PC-3 (cell line): ENCODE data around the gene NCKIPSD. TPM values are rescaled to one million over a fixed set of nuclear protein-coding genes. Genes with fewer than 3 reads are reported as not detected.

ENCODE experiments used
- ATAC-seq: fragments of 200-7000 bp; cut with Tn5 transposase; 2 replicates; pipeline ENCODE4 v1.9.1; 2020; ENCODE audit warnings: mild to moderate bottlenecking, moderate library complexity
- BruUV-seq: library from RNA; stranded (reverse); fragments of 400-500 nt; replicated peaks from 2 replicates; lab custom pipeline; 2021; lab: Mats Ljungman, UMichigan
- CTCF ChIA-PET: fragments of 300-600 bp; sonication (Branson Sonifier 250); formaldehyde crosslinking; loops from one replicate; lab custom pipeline; 2022; ENCODE audit warnings: antibody characterized with exemption; lab: Charles Lee
- POLR2A ChIA-PET: fragments of 300-600 bp; sonication (Branson Sonifier 250); formaldehyde crosslinking; loops from one replicate; lab custom pipeline; 2022; ENCODE audit warnings: antibody characterized with exemption; ENCODE audit not compliant: unreplicated experiment; lab: Charles Lee
- DNase-seq: peaks from one replicate; pipeline ENCODE4 v3.0.0-alpha.2; 2015
- H2AFZ ChIP-seq: fragments of 300-600 bp; sonication (generic); 2 replicates; pipeline ENCODE4 v1.6.0; 2016; ENCODE audit warnings: antibody characterized with exemption, low read length
- H3F3A ChIP-seq: fragments of 300-600 bp; sonication (generic); one replicate; pipeline ENCODE4 v1.6.0; 2017; ENCODE audit warnings: antibody characterized with exemption, low read length, control low read depth, mild to moderate bottlenecking; ENCODE audit not compliant: unreplicated experiment
- H3K27ac ChIP-seq: fragments of 300-600 bp; sonication (generic); 2 replicates; pipeline ENCODE4 v1.5.1; 2016; ENCODE audit warnings: mild to moderate bottlenecking, low read length
- H3K27me3 ChIP-seq: fragments of 300-600 bp; sonication (generic); 2 replicates; pipeline ENCODE4 v1.6.1; 2016; ENCODE audit warnings: low read length, mixed read lengths
- H3K36me3 ChIP-seq: fragments of 300-600 bp; sonication (generic); 2 replicates; pipeline ENCODE4 v1.6.1; 2016; ENCODE audit warnings: low read depth, mixed run types, low read length, mixed read lengths
- H3K4me1 ChIP-seq: fragments of 300-600 bp; sonication (generic); 2 replicates; pipeline ENCODE4 v1.5.1; 2016; ENCODE audit warnings: low read length; ENCODE audit not compliant: insufficient read depth
- H3K4me2 ChIP-seq: fragments of 300-600 bp; sonication (generic); 2 replicates; pipeline ENCODE4 v1.6.0; 2016; ENCODE audit warnings: low read length
- H3K4me3 ChIP-seq: fragments of 300-600 bp; sonication (generic); 2 replicates; pipeline ENCODE4 v1.5.1; 2016; ENCODE audit warnings: mild to moderate bottlenecking, low read length, mixed read lengths
- H3K79me2 ChIP-seq: fragments of 300-600 bp; sonication (generic); 2 replicates; pipeline ENCODE4 v1.6.1; 2017; ENCODE audit warnings: low read length, mixed read lengths
- H3K9ac ChIP-seq: fragments of 300-600 bp; sonication (generic); 2 replicates; pipeline ENCODE4 v1.6.0; 2016; ENCODE audit warnings: mild to moderate bottlenecking, low read length
- H3K9me2 ChIP-seq: fragments of 300-600 bp; sonication (generic); replicated peaks from 2 replicates; pipeline ENCODE4 v1.6.1; 2016; ENCODE audit warnings: mixed run types, low read length, mixed read lengths
- H3K9me3 ChIP-seq: fragments of 300-600 bp; sonication (generic); 2 replicates; pipeline ENCODE4 v1.6.1; 2016; ENCODE audit warnings: low read length, mixed read lengths
- H4K20me1 ChIP-seq: fragments of 300-600 bp; sonication (generic); 2 replicates; pipeline ENCODE4 v1.6.1; 2016; ENCODE audit warnings: low read length, mixed read lengths
- CTCF ChIP-seq: fragments of 300-600 bp; sonication (generic); conservative IDR thresholded peaks from 2 replicates; pipeline ENCODE4 v1.5.1; 2017; ENCODE audit warnings: antibody characterized with exemption, low read depth, mild to moderate bottlenecking, low read length
- EZH2 ChIP-seq: fragments of 300-600 bp; sonication (generic); IDR thresholded peaks from one replicate; pipeline ENCODE4 v1.6.1; 2017; ENCODE audit warnings: antibody characterized with exemption, mild to moderate bottlenecking, low read length; ENCODE audit not compliant: unreplicated experiment
- EZH2phosphoT487 ChIP-seq: fragments of 300-600 bp; sonication (generic); IDR thresholded peaks from 2 replicates; pipeline ENCODE4 v1.6.1; 2018; ENCODE audit warnings: mild to moderate bottlenecking, antibody characterized with exemption, low read length, borderline replicate concordance
- intact Hi-C: fragments of 100-400 bp; cut with micrococcal nuclease; formaldehyde crosslinking; loops from 2 replicates; pipeline ENCODE4 v1.9.0; 2023
- total RNA-seq: library from RNA; depleted of rRNA; stranded (reverse); fragments of >200 nt; gene quantifications from 2 replicates; pipeline ENCODE4 v1.2.3, GENCODE V29; 2014

NCKIPSD gene
- total RNA-seq, 1 experiment from 2014 or later = 66.8 TPM

GRCh38 chr3:48700731-48701405, 15.2 kb upstream of the NCKIPSD start:
- POLR2A ChIA-PET = no interaction called here
- no peak for DNase-seq
- Histone ChIP-seq H3K36me3 (peaks cover 47% of the 10 kb centered on the region), H3K27ac (no peak overlapping the region), H3K9me3 (no peaks in the 10 kb centered on the region), H3K9ac (no peak overlapping the region), H3K4me1 (peaks cover 11% of the 10 kb centered on the region; the same call in 1 of the 2 replicates), H2AFZ (no peak overlapping the region), H3K9me2 (no peaks in the 10 kb centered on the region), H3K4me2 (no peak overlapping the region), H4K20me1 (peaks cover 58% of the 10 kb centered on the region), H3F3A (no peaks in the 10 kb centered on the region), H3K4me3 (no peak overlapping the region), H3K27me3 (no peaks in the 10 kb centered on the region), H3K79me2 (peaks cover 96% of the 10 kb centered on the region)
- BruUV-seq = no TSS peak
- intact Hi-C loops = no loop called here
- ATAC-seq = no peak; the same call in none of the 2 replicates
- CTCF ChIA-PET = no interaction called here
- TF ChIP-seq EZH2 (no peak), EZH2phosphoT487 (no peak), CTCF (no peak)

GRCh38 chr3:48698891-48699290, 13.2 kb upstream of the NCKIPSD start:
- H3K4me1 ChIP-seq = peaks cover 22% of the 10 kb centered on the region; the same call in 1 of the 2 replicates
- H3K9ac ChIP-seq = no peak overlapping the region
- no peak overlapping the region for H3K4me2 ChIP-seq
- H3K9me3 ChIP-seq = no peaks in the 10 kb centered on the region
- no TSS peak for BruUV-seq
- H3K4me3 ChIP-seq = no peak overlapping the region
- POLR2A ChIA-PET = no interaction called here
- peaks cover 53% of the 10 kb centered on the region for H3K36me3 ChIP-seq
- H2AFZ ChIP-seq = no peak overlapping the region
- DNase-seq = no peak
- no peak overlapping the region for H3K27ac ChIP-seq
- CTCF ChIA-PET = no interaction called here
- no peaks in the 10 kb centered on the region for H3K27me3 ChIP-seq
- intact Hi-C loops = loop anchor here (2.0 kb wide), 1 partner anchor 42 kb away; no protein-coding TSS in a partner anchor
- H3K79me2 ChIP-seq = peaks cover 90% of the 10 kb centered on the region
- no peak for ATAC-seq
- H3F3A ChIP-seq = no peaks in the 10 kb centered on the region
- no peaks in the 10 kb centered on the region for H3K9me2 ChIP-seq
- TF ChIP-seq EZH2phosphoT487 (no peak), CTCF (no peak), EZH2 (no peak)
- H4K20me1 ChIP-seq = peaks cover 61% of the 10 kb centered on the region

DNA sequence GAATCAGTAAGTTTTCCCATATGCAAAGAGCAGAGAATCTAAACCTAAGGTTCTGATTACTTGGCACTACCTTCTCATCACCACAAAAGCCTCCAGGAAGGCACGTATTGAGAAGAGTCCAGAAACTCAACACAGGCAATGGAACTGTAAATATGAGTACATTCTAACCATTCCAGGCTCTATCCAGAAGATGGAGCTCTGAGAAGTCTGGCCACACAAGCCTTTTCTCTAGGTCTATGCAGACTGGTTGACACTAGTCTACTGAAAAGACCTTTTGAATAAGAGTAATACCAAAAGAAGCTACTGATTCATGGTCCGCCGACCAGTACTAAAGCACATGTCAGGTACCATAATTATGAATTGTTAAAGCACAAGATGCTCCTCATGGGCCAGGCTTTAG, 12.2 kb upstream of the NCKIPSD start:
- Histone ChIP-seq H3K4me1 (peaks cover 22% of the 10 kb centered on the region; the same call in 1 of the 2 replicates), H3K9ac (no peak overlapping the region), H3K27ac (no peak overlapping the region), H3K9me3 (no peaks in the 10 kb centered on the region), H3K9me2 (no peaks in the 10 kb centered on the region), H3K36me3 (peaks cover 61% of the 10 kb centered on the region), H3K27me3 (no peaks in the 10 kb centered on the region), H3F3A (no peaks in the 10 kb centered on the region), H3K4me2 (no peak overlapping the region), H2AFZ (no peak overlapping the region), H4K20me1 (peaks cover 63% of the 10 kb centered on the region), H3K4me3 (no peak overlapping the region), H3K79me2 (peaks cover 88% of the 10 kb centered on the region)
- DNase-seq (peak; percentile 31), ATAC-seq (peak; percentile 27)
- TF ChIP-seq EZH2phosphoT487 (no peak), CTCF (peak; percentile 44; the same call in 1 of the 2 replicates), EZH2 (no peak)
- ChIA-PET POLR2A (no interaction called here), CTCF (interaction anchor here (0.6 to 1.1 kb wide), 3 partner anchors 11 to 248 kb away, joined by 3 to 4 read pairs (median 3); no protein-coding TSS in a partner anchor)
- intact Hi-C loops = loop anchor here (2.0 kb wide), 1 partner anchor 43 kb away; no protein-coding TSS in a partner anchor
- no TSS peak for BruUV-seq
